ENCODE data around the gene C8A.

The C8A gene

DNA sequence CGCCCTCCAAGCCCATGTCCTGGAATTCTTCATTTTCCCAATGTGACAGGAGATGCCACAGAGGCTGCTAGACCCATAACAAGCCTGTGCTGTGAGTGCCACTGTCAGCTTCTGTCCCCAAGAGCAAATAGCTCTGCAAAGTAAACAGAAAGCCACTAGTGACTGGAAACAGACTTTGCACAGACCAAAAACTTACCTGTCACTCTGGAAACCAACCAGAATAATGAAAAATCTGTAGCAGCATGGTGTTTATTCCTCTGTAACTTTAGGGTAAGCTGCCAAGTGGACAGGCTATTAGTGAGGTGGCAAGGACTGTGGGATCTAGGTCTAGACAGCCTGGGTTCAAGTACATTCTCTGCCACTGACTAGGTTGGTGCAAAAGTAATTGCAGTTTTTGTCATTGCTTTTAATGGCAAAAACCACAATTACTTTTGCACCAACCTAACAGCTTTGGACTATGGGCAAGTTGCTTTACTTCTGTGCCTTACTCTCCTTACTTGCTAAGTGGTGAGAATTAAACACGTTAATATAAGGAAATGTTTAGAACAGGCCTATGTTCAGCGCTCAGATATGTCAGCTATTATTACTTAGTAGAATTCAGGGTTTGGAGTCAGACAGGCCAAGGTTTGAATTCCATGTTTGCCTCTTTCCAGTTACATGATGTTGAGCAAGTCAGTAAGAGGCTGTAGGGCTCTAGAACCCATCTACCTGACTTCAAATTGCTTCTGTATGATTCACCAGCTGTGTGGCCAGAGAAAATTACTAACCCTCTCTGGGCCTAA is 111.5 kb downstream of the C8A start, which contains the start of gene C8B:
TSS of gene C8B (minus strand) at position 100 of the 782 bp plus-strand sequence. CDS start at position 33, 67 bp downstream.
- DNase-seq (ENCODE audit: low read depth in 2 of 2, low spot score in 1 of 2), result no peak

GRCh38 chr1:56966698-56966999 is 112.1 kb downstream of the C8A start:
- DNase-seq (ENCODE audit: low read depth in 2 of 2, low spot score in 1 of 2), result no peak

GRCh38 chr1:56967355-56967754 is 112.8 kb downstream of the C8A start:
- DNase-seq (ENCODE audit: low read depth in 2 of 2, low spot score in 1 of 2), result no peak
